ENCODE results near the gene COMTD1. TPM values are rescaled to one million over a fixed set of nuclear protein-coding genes. Genes with fewer than 3 reads are reported as not detected.

Gene COMTD1
- polyA plus RNA-seq, 1 experiment: 2.0 TPM

DNA sequence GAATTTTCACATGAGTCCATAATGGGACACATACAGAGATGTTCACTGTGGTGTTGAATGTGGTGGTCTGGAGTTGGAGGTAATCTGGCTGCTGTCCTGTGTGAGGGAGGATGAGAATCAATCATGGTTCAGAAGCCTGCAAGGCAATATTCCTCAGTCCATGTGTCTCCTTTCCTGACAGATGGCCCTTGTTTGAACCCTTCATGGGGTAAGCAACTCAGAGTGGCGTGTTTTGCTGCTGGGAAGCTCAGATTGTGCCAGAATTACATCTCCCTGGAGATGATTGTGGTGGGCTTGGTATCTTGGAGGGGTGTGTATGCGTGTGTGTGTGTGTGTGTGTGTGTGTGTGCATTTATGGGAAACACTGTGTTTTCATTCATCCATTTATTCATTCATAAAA is 44.5 kb upstream of the COMTD1 start:
- ChIA-PET CTCF (no interaction called here), POLR2A (no interaction called here)
- Histone ChIP-seq H3K4me3 (ENCODE audit: low read depth, low read length) (no peak overlapping the region), H3K27me3 (ENCODE audit: control insufficient read depth, insufficient read depth, low read length) (peaks cover 6% of the 10 kb centered on the region), H3K9me3 (ENCODE audit: control insufficient read depth, insufficient read depth, low read length) (no peaks in the 10 kb centered on the region; the same call in 1 of the 2 replicates), H3K27ac (ENCODE audit: low read depth, low read length) (no peak overlapping the region)
- no peak for DNase-seq (ENCODE audit: low read depth, low spot score)
- TF ChIP-seq, protein P1, sequence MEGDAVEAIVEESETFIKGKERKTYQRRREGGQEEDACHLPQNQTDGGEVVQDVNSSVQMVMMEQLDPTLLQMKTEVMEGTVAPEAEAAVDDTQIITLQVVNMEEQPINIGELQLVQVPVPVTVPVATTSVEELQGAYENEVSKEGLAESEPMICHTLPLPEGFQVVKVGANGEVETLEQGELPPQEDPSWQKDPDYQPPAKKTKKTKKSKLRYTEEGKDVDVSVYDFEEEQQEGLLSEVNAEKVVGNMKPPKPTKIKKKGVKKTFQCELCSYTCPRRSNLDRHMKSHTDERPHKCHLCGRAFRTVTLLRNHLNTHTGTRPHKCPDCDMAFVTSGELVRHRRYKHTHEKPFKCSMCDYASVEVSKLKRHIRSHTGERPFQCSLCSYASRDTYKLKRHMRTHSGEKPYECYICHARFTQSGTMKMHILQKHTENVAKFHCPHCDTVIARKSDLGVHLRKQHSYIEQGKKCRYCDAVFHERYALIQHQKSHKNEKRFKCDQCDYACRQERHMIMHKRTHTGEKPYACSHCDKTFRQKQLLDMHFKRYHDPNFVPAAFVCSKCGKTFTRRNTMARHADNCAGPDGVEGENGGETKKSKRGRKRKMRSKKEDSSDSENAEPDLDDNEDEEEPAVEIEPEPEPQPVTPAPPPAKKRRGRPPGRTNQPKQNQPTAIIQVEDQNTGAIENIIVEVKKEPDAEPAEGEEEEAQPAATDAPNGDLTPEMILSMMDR (IDR thresholded peaks at IDR 0.05; ENCODE audit: low read depth, low read length): no peak

DNA sequence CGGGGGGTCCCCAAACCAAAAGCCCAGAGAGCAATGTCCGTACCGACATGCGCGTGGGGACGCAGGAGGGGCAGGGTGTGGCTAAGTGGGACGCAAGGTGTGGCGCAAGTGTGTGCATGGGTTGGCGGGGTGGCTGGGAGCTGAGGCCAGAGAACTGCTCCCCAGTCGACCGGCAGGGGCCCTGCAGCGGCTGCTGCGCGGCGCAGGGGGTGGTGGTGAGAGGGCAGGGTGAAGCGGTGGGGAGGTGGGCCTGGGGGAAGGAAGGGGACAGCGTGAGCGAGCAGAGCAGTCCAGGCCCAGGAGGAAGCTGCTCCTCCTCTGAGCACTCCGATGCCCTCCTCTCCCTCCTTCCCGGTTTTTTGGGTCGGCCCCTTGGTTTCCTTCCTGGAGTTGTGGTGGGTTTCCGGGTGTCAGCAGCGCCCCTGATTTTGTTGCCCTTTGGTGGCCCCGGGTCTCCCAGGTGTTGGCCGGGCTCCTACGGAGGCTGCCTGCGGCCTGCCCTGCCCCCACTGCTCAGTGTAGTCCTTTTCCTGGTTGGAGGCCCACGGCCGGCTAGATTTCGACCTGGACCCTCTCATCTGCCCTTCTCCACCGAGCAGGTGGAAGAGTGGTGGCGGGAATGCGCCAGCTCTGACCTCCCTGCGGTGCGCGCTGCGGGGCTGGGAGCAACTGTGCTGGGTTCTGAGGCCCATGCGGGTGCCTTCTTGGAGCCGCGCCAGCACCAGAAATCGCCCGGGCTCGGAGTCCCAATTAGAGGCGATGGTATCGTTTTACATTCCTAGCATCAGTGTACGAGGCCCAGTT is 40.5 kb upstream of the COMTD1 start:
- Histone ChIP-seq H3K4me3 (ENCODE audit: low read depth, low read length) (no peak overlapping the region), H3K9me3 (ENCODE audit: control insufficient read depth, insufficient read depth, low read length) (no peaks in the 10 kb centered on the region; the same call in 1 of the 2 replicates), H3K27ac (ENCODE audit: low read depth, low read length) (no peak overlapping the region), H3K27me3 (ENCODE audit: control insufficient read depth, insufficient read depth, low read length) (peaks cover 6% of the 10 kb centered on the region)
- CTCF ChIA-PET: no interaction called here
- DNase-seq (ENCODE audit: low read depth, low spot score): no peak
- POLR2A ChIA-PET: no interaction called here
- TF ChIP-seq, protein P1 (IDR thresholded peaks at IDR 0.05; ENCODE audit: low read depth, low read length): no peak

DNA sequence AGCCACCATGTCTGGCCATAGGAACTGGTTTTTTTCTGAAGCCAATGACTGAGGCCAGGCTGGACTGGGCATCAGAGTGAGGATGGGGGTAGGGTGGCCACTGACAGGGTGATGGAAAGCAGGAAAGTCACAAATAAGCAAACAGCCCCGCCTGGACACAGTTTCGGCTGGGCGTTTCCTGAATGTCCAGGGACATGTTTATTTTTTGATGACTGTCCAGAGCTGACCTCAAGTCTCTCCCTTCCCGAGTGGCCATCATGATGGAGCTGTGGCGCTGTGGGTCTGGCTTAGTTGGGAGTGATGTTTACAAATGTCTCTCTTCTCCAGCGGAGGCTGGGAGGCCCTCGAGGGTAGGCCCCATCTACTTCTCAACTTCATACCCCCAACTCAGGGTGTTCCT is 37.1 kb upstream of the COMTD1 start:
- H3K9me3 ChIP-seq (ENCODE audit: control insufficient read depth, insufficient read depth, low read length): no peaks in the 10 kb centered on the region; the same call in 1 of the 2 replicates
- H3K27me3 ChIP-seq (ENCODE audit: control insufficient read depth, insufficient read depth, low read length): no peaks in the 10 kb centered on the region
- ChIA-PET CTCF (no interaction called here), POLR2A (no interaction called here)
- TF ChIP-seq, protein P1 (IDR thresholded peaks at IDR 0.05; ENCODE audit: low read depth, low read length): no peak
- H3K27ac ChIP-seq (ENCODE audit: low read depth, low read length): no peak overlapping the region
- no peak for DNase-seq (ENCODE audit: low read depth, low spot score)
- no peak overlapping the region for H3K4me3 ChIP-seq (ENCODE audit: low read depth, low read length)

DNA sequence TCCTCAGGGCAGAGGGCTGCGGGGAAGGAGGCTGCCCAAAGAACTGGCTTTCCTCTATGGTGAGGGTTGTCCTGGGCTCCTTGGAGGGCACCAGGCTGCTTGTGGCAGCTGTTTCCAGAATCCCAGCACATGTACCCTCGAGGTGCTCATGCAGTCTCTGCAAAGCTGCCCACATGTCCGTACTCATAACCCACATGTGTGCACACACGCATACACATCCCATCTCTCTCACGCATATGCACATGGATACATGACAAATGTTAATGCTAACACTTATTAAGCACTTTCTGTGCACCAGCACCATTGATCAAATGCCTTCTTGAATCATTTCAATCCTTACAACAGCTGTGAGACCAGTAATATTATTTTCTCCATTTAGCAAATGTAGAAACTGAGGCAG is 36.3 kb upstream of the COMTD1 start:
- H3K4me3 ChIP-seq (ENCODE audit: low read depth, low read length): no peak overlapping the region
- ChIA-PET CTCF (no interaction called here), POLR2A (no interaction called here)
- no peak overlapping the region for H3K27ac ChIP-seq (ENCODE audit: low read depth, low read length)
- no peak for DNase-seq (ENCODE audit: low read depth, low spot score)
- no peaks in the 10 kb centered on the region for H3K27me3 ChIP-seq (ENCODE audit: control insufficient read depth, insufficient read depth, low read length)
- TF ChIP-seq, protein P1 (IDR thresholded peaks at IDR 0.05; ENCODE audit: low read depth, low read length): no peak
- no peaks in the 10 kb centered on the region; the same call in 1 of the 2 replicates for H3K9me3 ChIP-seq (ENCODE audit: control insufficient read depth, insufficient read depth, low read length)

DNA sequence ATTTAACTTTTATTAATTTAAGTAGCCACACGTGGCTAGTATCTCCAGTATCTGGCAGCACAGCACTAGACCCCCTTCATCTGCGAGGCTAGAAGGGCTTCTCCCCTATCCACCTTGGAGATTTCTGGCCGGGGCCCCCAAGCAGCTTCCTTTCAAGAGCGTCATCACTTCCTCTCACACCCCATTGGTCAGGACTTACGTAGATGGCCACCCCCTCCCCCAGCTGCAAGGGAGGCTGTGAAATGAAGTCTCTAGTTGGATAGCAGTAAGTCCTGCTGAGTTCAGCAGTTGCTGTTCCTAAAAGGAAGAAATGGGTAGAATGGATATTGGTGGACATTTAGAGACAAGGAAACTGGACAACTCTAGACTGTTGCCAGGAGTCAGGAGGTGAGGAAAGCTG is 33.8 kb upstream of the COMTD1 start:
- Histone ChIP-seq H3K27ac (ENCODE audit: low read depth, low read length) (no peak overlapping the region), H3K4me3 (ENCODE audit: low read depth, low read length) (no peak overlapping the region), H3K27me3 (ENCODE audit: control insufficient read depth, insufficient read depth, low read length) (no peaks in the 10 kb centered on the region), H3K9me3 (ENCODE audit: control insufficient read depth, insufficient read depth, low read length) (no peaks in the 10 kb centered on the region)
- TF ChIP-seq, protein P1 (IDR thresholded peaks at IDR 0.05; ENCODE audit: low read depth, low read length): no peak
- no peak for DNase-seq (ENCODE audit: low read depth, low spot score)
- ChIA-PET POLR2A (no interaction called here), CTCF (interaction anchor here (0.6 kb wide), 1 partner anchor 128 kb away, joined by 3 read pairs; no protein-coding TSS in a partner anchor)
